Measurements from ENCODE around the gene LAG3.

Gene LAG3

DNA sequence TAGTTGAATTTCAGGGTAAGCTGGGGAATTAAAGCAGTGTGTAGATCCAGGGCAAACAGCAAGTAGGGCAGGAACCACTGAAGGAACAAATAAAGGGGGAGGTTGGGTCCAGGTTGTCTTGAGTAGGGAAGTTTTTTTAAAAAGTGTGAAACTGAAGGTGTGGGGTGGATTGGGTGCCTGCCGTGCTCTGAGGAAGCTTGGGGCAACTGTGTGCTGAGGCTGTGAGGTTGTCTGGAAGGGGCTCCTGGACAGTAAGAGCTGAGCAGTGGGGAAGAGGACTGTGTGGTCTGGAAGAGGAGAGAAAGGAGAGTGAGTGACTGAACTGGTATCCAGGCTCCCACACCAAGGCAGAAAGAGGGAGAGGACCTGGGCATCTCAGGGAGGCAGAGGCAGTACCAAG is 38.4 kb downstream of the LAG3 start:
- H3K36me3 ChIP-seq (ENCODE audit: control insufficient read depth in 1 of 2, insufficient read depth in 2 of 2, low read depth in 1 of 2, low read length in 2 of 2), result no peaks in the 10 kb centered on the region
- H3K79me1 ChIP-seq (replicated peaks; ENCODE audit: low read length, poor library complexity, severe bottlenecking), result no peaks in the 10 kb centered on the region
- no peaks in the 10 kb centered on the region for H3K9me3 ChIP-seq (ENCODE audit: control insufficient read depth, low read length)
- no peaks in the 10 kb centered on the region for H3K4me1 ChIP-seq (ENCODE audit: control insufficient read depth, insufficient read depth, low read depth, low read length)
- no peak overlapping the region for H3K27ac ChIP-seq (ENCODE audit: low read length, poor library complexity, severe bottlenecking)
- H2AFZ ChIP-seq (ENCODE audit: low read depth, low read length), result no peak overlapping the region
- H2BK15ac ChIP-seq (ENCODE audit: low read depth, poor library complexity, severe bottlenecking), result no peak overlapping the region
- H3K9ac ChIP-seq (ENCODE audit: low read length), result no peak overlapping the region
- H3K4me2 ChIP-seq (ENCODE audit: low read length, poor library complexity, severe bottlenecking), result no peak overlapping the region
- H2BK120ac ChIP-seq (ENCODE audit: low read depth, low read length), result no peak overlapping the region
- H3K27me3 ChIP-seq (ENCODE audit: control insufficient read depth in 1 of 2, insufficient read depth in 1 of 2, low read length in 2 of 2), result peaks cover 20 to 45% of the 10 kb centered on the region in 2 experiments
- no peak overlapping the region for H4K91ac ChIP-seq (ENCODE audit: low read length)
- no peak overlapping the region for H3K23ac ChIP-seq (ENCODE audit: low read length in 2 of 2)
- H3K18ac ChIP-seq (ENCODE audit: low read depth in 1 of 2, low read length in 2 of 2), result no peak overlapping the region
- WGBS, result 81% methylated on average over 1 of the region's 1 CpG
- no peak overlapping the region for H2AK5ac ChIP-seq (ENCODE audit: low read length, severe bottlenecking)
- H2BK12ac ChIP-seq (ENCODE audit: low read length in 2 of 2), result no peak overlapping the region
- no peak for DNase-seq
- H3K4ac ChIP-seq (ENCODE audit: low read depth in 1 of 2, low read length in 2 of 2), result no peak overlapping the region
- H4K8ac ChIP-seq (ENCODE audit: low read length), result no peak overlapping the region
- no peak overlapping the region for H2BK5ac ChIP-seq (ENCODE audit: low read depth, low read length, poor library complexity, severe bottlenecking)
- H3K4me3 ChIP-seq (ENCODE audit: insufficient read depth in 1 of 2, low read depth in 1 of 2, low read length in 2 of 2), result no peak overlapping the region
- H3K14ac ChIP-seq (ENCODE audit: low read length in 2 of 2), result no peak overlapping the region

DNA sequence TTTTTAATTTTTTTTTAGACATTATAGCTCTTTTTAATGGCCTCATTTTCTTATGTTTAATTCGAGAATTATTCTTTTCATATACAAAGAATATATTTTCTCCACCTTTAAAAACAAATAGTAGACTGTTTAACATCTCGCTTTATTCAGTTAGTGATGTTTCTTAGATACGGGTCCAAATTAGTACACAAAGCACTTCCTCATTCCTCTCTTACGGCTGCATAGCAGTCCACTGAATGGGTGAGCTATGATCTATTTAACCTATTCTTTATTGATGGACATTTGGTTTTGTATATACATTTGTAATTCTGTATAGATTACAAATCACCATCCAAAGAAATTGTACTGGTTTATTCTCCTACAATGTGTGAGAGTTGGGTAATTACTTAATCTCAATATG is 41.0 kb downstream of the LAG3 start:
- Histone ChIP-seq H3K4me2 (ENCODE audit: low read length, poor library complexity, severe bottlenecking) (no peak overlapping the region), H3K27ac (ENCODE audit: low read length, poor library complexity, severe bottlenecking) (no peak overlapping the region), H4K8ac (ENCODE audit: low read length) (no peak overlapping the region), H2BK5ac (ENCODE audit: low read depth, low read length, poor library complexity, severe bottlenecking) (no peak overlapping the region), H2AFZ (ENCODE audit: low read depth, low read length) (no peak overlapping the region), H3K79me1 (replicated peaks; ENCODE audit: low read length, poor library complexity, severe bottlenecking) (no peaks in the 10 kb centered on the region), H2AK5ac (ENCODE audit: low read length, severe bottlenecking) (no peak overlapping the region), H4K91ac (ENCODE audit: low read length) (no peak overlapping the region), H3K9me3 (ENCODE audit: control insufficient read depth, low read length) (no peaks in the 10 kb centered on the region), H2BK15ac (ENCODE audit: low read depth, poor library complexity, severe bottlenecking) (no peak overlapping the region), H3K27me3 (ENCODE audit: control insufficient read depth in 1 of 2, insufficient read depth in 1 of 2, low read length in 2 of 2) (peaks cover 26 to 59% of the 10 kb centered on the region in 2 experiments), H3K18ac (ENCODE audit: low read depth in 1 of 2, low read length in 2 of 2) (no peak overlapping the region), H3K23ac (ENCODE audit: low read length in 2 of 2) (no peak overlapping the region), H2BK120ac (ENCODE audit: low read depth, low read length) (no peak overlapping the region), H3K36me3 (ENCODE audit: control insufficient read depth in 1 of 2, insufficient read depth in 2 of 2, low read depth in 1 of 2, low read length in 2 of 2) (no peaks in the 10 kb centered on the region), H3K4me1 (ENCODE audit: control insufficient read depth, insufficient read depth, low read depth, low read length) (peaks cover 2% of the 10 kb centered on the region), H2BK12ac (ENCODE audit: low read length in 2 of 2) (no peak overlapping the region), H3K4ac (ENCODE audit: low read depth in 1 of 2, low read length in 2 of 2) (no peak overlapping the region), H3K14ac (ENCODE audit: low read length in 2 of 2) (no peak overlapping the region), H3K4me3 (ENCODE audit: insufficient read depth in 1 of 2, low read depth in 1 of 2, low read length in 2 of 2) (no peak overlapping the region), H3K9ac (ENCODE audit: low read length) (no peak overlapping the region)
- 100% methylated on average over 1 of the region's 4 CpGs for WGBS
- no peak for DNase-seq

DNA sequence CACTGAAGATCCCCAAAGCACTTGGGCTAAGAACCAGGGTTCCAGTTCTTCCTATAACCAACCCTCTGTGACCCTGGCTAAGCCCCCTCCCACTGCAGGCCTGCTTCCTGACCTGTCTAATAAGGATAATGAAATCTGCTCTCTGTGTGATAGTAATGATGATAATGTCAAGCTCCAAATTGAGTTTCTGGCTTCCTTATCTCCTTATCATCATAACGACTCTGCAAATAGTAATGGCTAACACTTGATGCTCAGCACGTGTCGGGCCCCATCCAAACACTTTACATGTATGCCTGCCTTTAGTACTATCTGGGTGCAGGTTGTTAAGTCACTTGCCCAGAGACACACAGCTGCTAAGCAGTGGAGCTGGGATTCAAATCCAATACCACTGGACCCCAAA is 44.3 kb downstream of the LAG3 start:
- no peaks in the 10 kb centered on the region for H3K36me3 ChIP-seq (ENCODE audit: control insufficient read depth in 1 of 2, insufficient read depth in 2 of 2, low read depth in 1 of 2, low read length in 2 of 2)
- H3K4me3 ChIP-seq (ENCODE audit: insufficient read depth in 1 of 2, low read depth in 1 of 2, low read length in 2 of 2), result no peak overlapping the region
- no peak overlapping the region for H4K91ac ChIP-seq (ENCODE audit: low read length)
- H2BK5ac ChIP-seq (ENCODE audit: low read depth, low read length, poor library complexity, severe bottlenecking), result no peak overlapping the region
- DNase-seq, result no peak
- peaks cover 31 to 69% of the 10 kb centered on the region in 2 experiments for H3K27me3 ChIP-seq (ENCODE audit: control insufficient read depth in 1 of 2, insufficient read depth in 1 of 2, low read length in 2 of 2)
- H3K9ac ChIP-seq (ENCODE audit: low read length), result no peak overlapping the region
- 62% methylated on average over 3 of the region's 3 CpGs for WGBS
- H3K4ac ChIP-seq (ENCODE audit: low read depth in 1 of 2, low read length in 2 of 2), result no peak overlapping the region
- H2BK15ac ChIP-seq (ENCODE audit: low read depth, poor library complexity, severe bottlenecking), result no peak overlapping the region
- no peaks in the 10 kb centered on the region for H3K79me1 ChIP-seq (replicated peaks; ENCODE audit: low read length, poor library complexity, severe bottlenecking)
- no peak overlapping the region for H2AFZ ChIP-seq (ENCODE audit: low read depth, low read length)
- no peak overlapping the region for H3K18ac ChIP-seq (ENCODE audit: low read depth in 1 of 2, low read length in 2 of 2)
- H3K4me2 ChIP-seq (ENCODE audit: low read length, poor library complexity, severe bottlenecking), result no peak overlapping the region
- H2BK120ac ChIP-seq (ENCODE audit: low read depth, low read length), result no peak overlapping the region
- no peaks in the 10 kb centered on the region for H3K9me3 ChIP-seq (ENCODE audit: control insufficient read depth, low read length)
- no peak overlapping the region for H3K27ac ChIP-seq (ENCODE audit: low read length, poor library complexity, severe bottlenecking)
- no peak overlapping the region for H3K23ac ChIP-seq (ENCODE audit: low read length in 2 of 2)
- no peak overlapping the region for H4K8ac ChIP-seq (ENCODE audit: low read length)
- no peak overlapping the region for H2BK12ac ChIP-seq (ENCODE audit: low read length in 2 of 2)
- H3K4me1 ChIP-seq (ENCODE audit: control insufficient read depth, insufficient read depth, low read depth, low read length), result peaks cover 19% of the 10 kb centered on the region
- H3K14ac ChIP-seq (ENCODE audit: low read length in 2 of 2), result no peak overlapping the region
- H2AK5ac ChIP-seq (ENCODE audit: low read length, severe bottlenecking), result no peak overlapping the region

DNA sequence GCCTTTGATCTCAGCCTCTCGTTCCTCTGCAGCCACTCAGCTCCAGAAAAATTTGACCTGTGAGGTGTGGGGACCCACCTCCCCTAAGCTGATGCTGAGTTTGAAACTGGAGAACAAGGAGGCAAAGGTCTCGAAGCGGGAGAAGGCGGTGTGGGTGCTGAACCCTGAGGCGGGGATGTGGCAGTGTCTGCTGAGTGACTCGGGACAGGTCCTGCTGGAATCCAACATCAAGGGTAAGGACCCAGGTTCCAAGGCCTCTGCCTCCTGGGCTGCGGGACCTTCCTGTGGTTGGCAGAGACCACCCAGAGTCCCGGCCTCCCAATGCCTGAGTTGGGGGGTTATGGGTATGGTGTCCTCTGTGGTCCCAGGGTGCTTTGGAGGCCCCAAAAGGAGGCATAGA is 44.8 kb downstream of the LAG3 start:
- no peak for DNase-seq
- Histone ChIP-seq H3K36me3 (ENCODE audit: control insufficient read depth in 1 of 2, insufficient read depth in 2 of 2, low read depth in 1 of 2, low read length in 2 of 2) (no peaks in the 10 kb centered on the region), H2AFZ (ENCODE audit: low read depth, low read length) (no peak overlapping the region), H3K23ac (ENCODE audit: low read length in 2 of 2) (no peak overlapping the region), H4K8ac (ENCODE audit: low read length) (no peak overlapping the region), H2AK5ac (ENCODE audit: low read length, severe bottlenecking) (no peak overlapping the region), H3K27ac (ENCODE audit: low read length, poor library complexity, severe bottlenecking) (no peak overlapping the region), H3K4me3 (ENCODE audit: insufficient read depth in 1 of 2, low read depth in 1 of 2, low read length in 2 of 2) (no peak overlapping the region), H3K79me1 (replicated peaks; ENCODE audit: low read length, poor library complexity, severe bottlenecking) (no peaks in the 10 kb centered on the region), H3K9me3 (ENCODE audit: control insufficient read depth, low read length) (no peaks in the 10 kb centered on the region), H3K27me3 (ENCODE audit: control insufficient read depth in 1 of 2, insufficient read depth in 1 of 2, low read length in 2 of 2) (peaks cover 35 to 73% of the 10 kb centered on the region in 2 experiments), H2BK120ac (ENCODE audit: low read depth, low read length) (no peak overlapping the region), H2BK5ac (ENCODE audit: low read depth, low read length, poor library complexity, severe bottlenecking) (no peak overlapping the region), H3K4me1 (ENCODE audit: control insufficient read depth, insufficient read depth, low read depth, low read length) (peaks cover 23% of the 10 kb centered on the region), H3K9ac (ENCODE audit: low read length) (no peak overlapping the region), H4K91ac (ENCODE audit: low read length) (no peak overlapping the region), H3K14ac (ENCODE audit: low read length in 2 of 2) (no peak overlapping the region), H3K18ac (ENCODE audit: low read depth in 1 of 2, low read length in 2 of 2) (no peak overlapping the region), H2BK12ac (ENCODE audit: low read length in 2 of 2) (no peak overlapping the region), H3K4me2 (ENCODE audit: low read length, poor library complexity, severe bottlenecking) (no peak overlapping the region), H3K4ac (ENCODE audit: low read depth in 1 of 2, low read length in 2 of 2) (no peak overlapping the region), H2BK15ac (ENCODE audit: low read depth, poor library complexity, severe bottlenecking) (peak overlapping the region; percentile 16)
- 88% methylated on average over 8 of the region's 8 CpGs for WGBS
